CD4-positive, alpha-beta T cell (primary cell): ENCODE measurements around the gene ZDHHC8. TPM values are rescaled to one million over a fixed set of nuclear protein-coding genes. Genes with fewer than 3 reads are reported as not detected.

Experiments
- ATAC-seq: fragments of 200-7000 bp; cut with Tn5 transposase; one replicate; pipeline ENCODE4 v1.10.0; 2022; ENCODE audit warnings: mild to moderate bottlenecking; ENCODE audit not compliant: poor library complexity
- CTCF ChIA-PET: fragments of 350-600 bp; sonication (Branson Sonifier 250); formaldehyde crosslinking; loops from one replicate; lab custom pipeline; 2021; ENCODE audit warnings: antibody characterized with exemption, inconsistent platforms; lab: Charles Lee
- POLR2A ChIA-PET: fragments of 350-600 bp; sonication (Branson Sonifier 250); formaldehyde crosslinking; loops from one replicate; lab custom pipeline; 2021; ENCODE audit warnings: antibody characterized with exemption, inconsistent platforms; lab: Charles Lee
- DNase-seq, 14 experiments: peaks; one replicate each; pipeline ENCODE4 v3.0.0-alpha.2; 2013 to 2020; ENCODE audit warnings: mixed read lengths in 2 of 14
- H3K27ac ChIP-seq, 2 donors: one replicate each; pipeline versions ENCODE4 v1.5.1 to v1.7.0; 2013; ENCODE audit warnings: low read length in 2 of 2, low read depth in 1 of 2, mild to moderate bottlenecking in 1 of 2
- H3K27me3 ChIP-seq, 2 experiments: 1 replicate in 1 of 2; 2 replicates in 1 of 2; pipeline versions ENCODE4 v1.6.1 to v1.7.0; 2013; ENCODE audit warnings: low read length in 2 of 2, control low read depth in 1 of 2, mild to moderate bottlenecking in 1 of 2, moderate library complexity in 1 of 2; ENCODE audit not compliant: insufficient read depth in 2 of 2, control insufficient read depth in 1 of 2
- H3K36me3 ChIP-seq: one replicate; pipeline ENCODE4 v1.6.1; 2013; ENCODE audit warnings: low read length, control low read depth; ENCODE audit not compliant: insufficient read depth
- H3K4me1 ChIP-seq: one replicate; pipeline ENCODE4 v1.6.1; 2013; ENCODE audit warnings: low read length, control low read depth; ENCODE audit not compliant: insufficient read depth
- H3K4me3 ChIP-seq: one replicate; pipeline ENCODE4 v1.5.1; 2013; ENCODE audit warnings: mild to moderate bottlenecking, low read length, moderate library complexity
- H3K9me3 ChIP-seq, 2 experiments: 1 replicate in 1 of 2; 2 replicates in 1 of 2; pipeline versions ENCODE4 v1.6.1 to v1.7.0; 2013; ENCODE audit warnings: low read length in 2 of 2, mild to moderate bottlenecking in 2 of 2, control low read depth in 1 of 2, moderate library complexity in 1 of 2; ENCODE audit not compliant: control insufficient read depth in 1 of 2, insufficient read depth in 1 of 2
- H3K27ac Mint-ChIP-seq: one replicate; pipeline ENCODE4 v1.8.0; 2020; ENCODE audit warnings: mixed read lengths
- H3K27me3 Mint-ChIP-seq: one replicate; pipeline ENCODE4 v1.8.0; 2021; ENCODE audit warnings: mixed read lengths
- H3K36me3 Mint-ChIP-seq: one replicate; pipeline ENCODE4 v1.8.0; 2021; ENCODE audit warnings: low read depth, mixed read lengths
- H3K4me1 Mint-ChIP-seq: one replicate; pipeline ENCODE4 v1.8.0; 2021; ENCODE audit warnings: low read depth, mixed read lengths
- H3K4me3 Mint-ChIP-seq: one replicate; pipeline ENCODE4 v1.8.0; 2020; ENCODE audit warnings: mild to moderate bottlenecking, mixed read lengths
- H3K9me3 Mint-ChIP-seq: one replicate; pipeline ENCODE4 v1.8.0; 2020; ENCODE audit warnings: mixed read lengths
- intact Hi-C, 2 experiments: fragments of 100-400 bp; cut with DNase I in 1 of 2; cut with micrococcal nuclease in 1 of 2; formaldehyde crosslinking; loops; one replicate each; pipeline versions ENCODE4 v1.15.1 to v1.9.0; 2023 to 2025; cut with DNase I, micrococcal nuclease
- total RNA-seq, 174 experiments: library from RNA in 2 of 174; stranded (reverse) in 2 of 174; gene quantifications; one replicate each; pipeline ENCODE4 v1.2.3 and lab custom pipeline; 2021 to 2026
- TF ChIP-seq, protein P1 (sequence below): fragments of 200-600 bp; IDR thresholded peaks from one replicate; pipeline ENCODE4 v1.8.0; 2022; ENCODE audit warnings: antibody characterized with exemption, mild to moderate bottlenecking

The ZDHHC8 gene
- total RNA-seq, 2 experiments from 2014 or later, result 44.9 to 49.3 TPM

DNA sequence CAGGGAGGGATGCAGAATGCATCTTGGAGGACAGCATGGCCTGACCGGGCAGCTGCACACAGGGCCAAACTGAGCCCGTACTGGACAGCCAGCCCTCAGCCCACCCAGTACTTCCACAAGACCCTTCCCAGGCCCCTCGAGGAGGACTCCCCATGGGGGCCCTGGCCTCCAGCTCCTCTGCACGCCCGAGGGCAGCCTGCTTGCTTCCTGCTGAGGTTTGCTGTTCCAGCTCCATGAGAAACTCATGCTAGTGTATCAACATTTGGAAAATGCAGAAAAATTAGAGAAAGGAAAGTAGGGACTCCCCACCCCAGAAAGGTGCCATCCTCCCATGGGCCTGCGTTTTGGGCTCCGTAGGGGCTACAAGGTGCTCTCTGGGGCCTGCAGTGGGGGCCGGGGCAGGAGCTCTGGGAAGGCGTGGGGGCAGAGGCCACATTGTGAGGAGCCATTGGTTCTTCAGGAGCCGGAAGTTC is 40.6 kb downstream of the ZDHHC8 start:
- Mint-ChIP-seq H3K27me3 (no peaks in the 10 kb centered on the region), H3K4me1 (no peaks in the 10 kb centered on the region)
- intact Hi-C loops, result no loop called here

DNA sequence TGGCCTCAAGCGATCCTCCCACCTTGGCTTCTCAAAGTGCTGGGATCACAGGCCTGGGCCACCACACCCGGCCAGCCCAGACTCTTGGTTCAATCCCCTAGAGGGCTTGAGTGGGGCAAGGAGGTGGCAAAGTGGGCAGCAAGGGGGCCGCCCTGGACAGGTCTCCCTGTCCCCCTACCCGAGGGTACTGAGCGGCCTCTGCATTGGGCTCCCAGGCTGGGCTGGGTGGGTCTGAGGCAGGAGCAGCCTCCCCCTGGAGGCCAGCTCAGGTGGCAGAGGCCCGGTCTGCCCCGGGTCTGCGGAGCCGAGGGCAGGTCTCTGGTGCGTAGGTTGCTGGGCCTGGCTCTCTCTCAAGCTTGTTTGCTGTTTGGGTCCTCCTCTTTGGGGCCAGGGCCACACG is 41.6 kb downstream of the ZDHHC8 start:
- ChIA-PET CTCF (no interaction called here), POLR2A (no interaction called here)
- no peak for ATAC-seq
- Mint-ChIP-seq H3K36me3 (no peaks in the 10 kb centered on the region), H3K27ac (no peak overlapping the region), H3K4me1 (no peaks in the 10 kb centered on the region), H3K9me3 (no peaks in the 10 kb centered on the region), H3K27me3 (no peaks in the 10 kb centered on the region), H3K4me3 (no peak overlapping the region)
- Histone ChIP-seq H3K9me3 (no peaks in the 10 kb centered on the region), H3K4me3 (no peak overlapping the region), H3K36me3 (no peaks in the 10 kb centered on the region), H3K4me1 (no peaks in the 10 kb centered on the region), H3K27me3 (no peaks in the 10 kb centered on the region), H3K27ac (no peak overlapping the region)
- intact Hi-C loops, result no loop called here
- TF ChIP-seq, protein P1, sequence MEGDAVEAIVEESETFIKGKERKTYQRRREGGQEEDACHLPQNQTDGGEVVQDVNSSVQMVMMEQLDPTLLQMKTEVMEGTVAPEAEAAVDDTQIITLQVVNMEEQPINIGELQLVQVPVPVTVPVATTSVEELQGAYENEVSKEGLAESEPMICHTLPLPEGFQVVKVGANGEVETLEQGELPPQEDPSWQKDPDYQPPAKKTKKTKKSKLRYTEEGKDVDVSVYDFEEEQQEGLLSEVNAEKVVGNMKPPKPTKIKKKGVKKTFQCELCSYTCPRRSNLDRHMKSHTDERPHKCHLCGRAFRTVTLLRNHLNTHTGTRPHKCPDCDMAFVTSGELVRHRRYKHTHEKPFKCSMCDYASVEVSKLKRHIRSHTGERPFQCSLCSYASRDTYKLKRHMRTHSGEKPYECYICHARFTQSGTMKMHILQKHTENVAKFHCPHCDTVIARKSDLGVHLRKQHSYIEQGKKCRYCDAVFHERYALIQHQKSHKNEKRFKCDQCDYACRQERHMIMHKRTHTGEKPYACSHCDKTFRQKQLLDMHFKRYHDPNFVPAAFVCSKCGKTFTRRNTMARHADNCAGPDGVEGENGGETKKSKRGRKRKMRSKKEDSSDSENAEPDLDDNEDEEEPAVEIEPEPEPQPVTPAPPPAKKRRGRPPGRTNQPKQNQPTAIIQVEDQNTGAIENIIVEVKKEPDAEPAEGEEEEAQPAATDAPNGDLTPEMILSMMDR, result no peak
- DNase-seq, result no peak

More for the DNA sequence above, 40.6 kb downstream of the ZDHHC8 start:
- Mint-ChIP-seq H3K9me3 (no peaks in the 10 kb centered on the region), H3K4me3 (no peak overlapping the region), H3K27ac (no peak overlapping the region), H3K36me3 (no peaks in the 10 kb centered on the region)
- TF ChIP-seq, protein P1, result no peak
- DNase-seq, result no peak
- H3K27me3 ChIP-seq, result no peaks in the 10 kb centered on the region
- no peaks in the 10 kb centered on the region for H3K36me3 ChIP-seq
- no peaks in the 10 kb centered on the region for H3K9me3 ChIP-seq
- ATAC-seq, result no peak
- H3K4me3 ChIP-seq, result no peak overlapping the region
- POLR2A ChIA-PET, result no interaction called here
- CTCF ChIA-PET, result no interaction called here
- H3K27ac ChIP-seq, result no peak overlapping the region
- H3K4me1 ChIP-seq, result no peaks in the 10 kb centered on the region

DNA sequence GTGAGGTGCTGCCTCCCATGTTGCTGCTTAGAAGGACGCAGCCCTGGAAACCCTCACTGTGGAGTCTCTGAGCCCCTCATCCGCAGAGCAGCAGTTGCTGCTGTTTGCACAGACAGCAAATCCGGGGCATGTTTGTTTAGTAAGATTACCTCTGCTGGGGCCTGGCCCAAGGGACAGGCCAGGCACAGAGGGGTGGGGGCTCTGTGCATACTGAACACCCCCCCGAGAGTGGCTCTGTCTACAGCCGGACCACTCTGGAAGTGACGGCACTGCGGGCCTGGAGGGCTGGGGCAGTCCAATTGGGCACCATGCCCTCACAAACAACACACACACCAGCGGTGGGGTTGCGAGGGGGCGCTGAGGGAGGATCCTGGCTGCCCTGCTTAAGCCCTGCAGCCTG is 42.2 kb downstream of the ZDHHC8 start:
- Mint-ChIP-seq H3K27ac (no peak overlapping the region), H3K36me3 (no peaks in the 10 kb centered on the region), H3K27me3 (no peaks in the 10 kb centered on the region), H3K9me3 (no peaks in the 10 kb centered on the region), H3K4me1 (no peaks in the 10 kb centered on the region), H3K4me3 (no peak overlapping the region)
- ATAC-seq (no peak), DNase-seq (no peak)
- Histone ChIP-seq H3K4me3 (no peak overlapping the region), H3K27ac (no peak overlapping the region), H3K9me3 (no peaks in the 10 kb centered on the region), H3K27me3 (no peaks in the 10 kb centered on the region), H3K36me3 (no peaks in the 10 kb centered on the region), H3K4me1 (no peaks in the 10 kb centered on the region)
- CTCF ChIA-PET, result no interaction called here
- POLR2A ChIA-PET, result no interaction called here
- intact Hi-C loops, result no loop called here
- TF ChIP-seq, protein P1, result no peak
